Lung (tissue), 12 donors: ENCODE data around the gene PARD3. TPM values are rescaled to one million over a fixed set of nuclear protein-coding genes. Genes with fewer than 3 reads are reported as not detected.
A peak's percentile ranks its signal among the peaks of the same experiment; 100 is the strongest.

ENCODE experiments used
- ATAC-seq: fragments of 200-7000 bp; cut with Tn5 transposase; one replicate; pipeline ENCODE4 v1.9.1; 2020; ENCODE audit warnings: moderate number of reproducible peaks; ENCODE audit not compliant: insufficient read depth, low FRiP score
- DNase-seq, 3 donors: peaks; one replicate each; pipeline ENCODE4 v3.0.0-alpha.2; 2013 to 2017
- H3K27ac ChIP-seq, 2 donors: one replicate each; pipeline ENCODE4 v1.5.1; 2013; ENCODE audit warnings: mild to moderate bottlenecking in 2 of 2, moderate library complexity in 2 of 2, control low read depth in 1 of 2, inconsistent platforms in 1 of 2, low read depth in 1 of 2, low read length in 1 of 2
- H3K27me3 ChIP-seq, 3 donors: one replicate each; pipeline ENCODE4 v1.5.1; 2013; ENCODE audit warnings: low read length in 2 of 3; ENCODE audit not compliant: control insufficient read depth in 3 of 3, insufficient read depth in 3 of 3
- H3K36me3 ChIP-seq, 4 donors: one replicate each; pipeline ENCODE4 v1.5.1; 2013; ENCODE audit warnings: low read length in 4 of 4, mild to moderate bottlenecking in 1 of 4, moderate library complexity in 1 of 4; ENCODE audit not compliant: control insufficient read depth in 4 of 4, insufficient read depth in 4 of 4
- H3K4me1 ChIP-seq, 5 donors: one replicate each; pipeline ENCODE4 v1.5.1; 2013; ENCODE audit warnings: low read length in 5 of 5, mild to moderate bottlenecking in 2 of 5, moderate library complexity in 1 of 5; ENCODE audit not compliant: control insufficient read depth in 5 of 5, insufficient read depth in 5 of 5
- H3K4me3 ChIP-seq: one replicate; pipeline ENCODE4 v1.5.1; 2013; ENCODE audit warnings: mild to moderate bottlenecking, control low read depth, moderate library complexity
- H3K9ac ChIP-seq, 2 donors: one replicate each; pipeline ENCODE4 v1.5.1; 2013; ENCODE audit warnings: low read length in 2 of 2, control low read depth in 1 of 2; ENCODE audit not compliant: insufficient read depth in 1 of 2
- H3K9me3 ChIP-seq, 4 donors: one replicate each; pipeline ENCODE4 v1.5.1; 2013; ENCODE audit warnings: low read length in 3 of 4, mild to moderate bottlenecking in 1 of 4, moderate library complexity in 1 of 4; ENCODE audit not compliant: control insufficient read depth in 4 of 4, insufficient read depth in 3 of 4
- CTCF ChIP-seq: IDR thresholded peaks from 2 replicates; pipeline ENCODE4 v1.5.1; 2012; ENCODE audit warnings: mild to moderate bottlenecking; ENCODE audit errors: control extremely low read depth, extremely low read depth
- WGBS, 2 donors: extraction: QIAGEN DNeasy Blood & Tissue Kit; methylation state at CpG; one replicate each; pipeline ENCODE4 v1.1.7; 2013; 5-methylcytosine and 5-hydroxymethylcytosine counted together
- polyA plus RNA-seq, 2 donors: library from polyadenylated mRNA; stranded (reverse); fragments of 200-250 nt; gene quantifications; one replicate each; pipeline ENCODE4 v1.2.1, GENCODE V29; 2013
- total RNA-seq, 2 donors: library from RNA; depleted of rRNA in 1 of 2; stranded (reverse); fragments of >200 nt in 1 of 2; gene quantifications; one replicate each; pipeline ENCODE4 v1.2.1, GENCODE V29; 2014 to 2021
- donor health status: control.
- donor health status: control.
- donor health status: Bipolar disorder and iron deficiency.
- donor health status: healthy.
- donor health status: DM: yes; HTN: yes; CAD: no.

The PARD3 gene
- total and polyA plus RNA-seq, 4 donors = 10.3 to 69.2 (median 27.6) TPM

- H3K27ac ChIP-seq = no peak overlapping the region
- no peaks in the 10 kb centered on the region for H3K27me3 ChIP-seq
- H3K9me3 ChIP-seq = no peaks in the 10 kb centered on the region
- no peak for ATAC-seq
- H3K9ac ChIP-seq = no peak overlapping the region
- TF ChIP-seq CTCF = no peak
- no peak for DNase-seq
- WGBS, 2 donors = 81 to 87% methylated on average over 10 of the region's 10 CpGs
- no peaks in the 10 kb centered on the region for H3K36me3 ChIP-seq
- peaks cover 0 to 25% (median 2%) of the 10 kb centered on the region in 5 donors for H3K4me1 ChIP-seq
- H3K4me3 ChIP-seq = no peak overlapping the region
Observed at GRCh38 chr10:34219753-34220548, 595.1 kb downstream of the PARD3 start.

- no peak for DNase-seq
- peaks cover 0 to 33% (median 2%) of the 10 kb centered on the region in 5 donors for H3K4me1 ChIP-seq
- no peak overlapping the region for H3K27ac ChIP-seq
- H3K36me3 ChIP-seq = no peaks in the 10 kb centered on the region
- H3K4me3 ChIP-seq = no peak overlapping the region
- TF ChIP-seq CTCF = no peak
- no peak overlapping the region for H3K9ac ChIP-seq
- 86 to 87% methylated on average over 7 of the region's 7 CpGs for WGBS, 2 donors
- no peak for ATAC-seq
- no peaks in the 10 kb centered on the region for H3K9me3 ChIP-seq
- H3K27me3 ChIP-seq = no peaks in the 10 kb centered on the region
Observed at GRCh38 chr10:34217524-34217923, 597.6 kb downstream of the PARD3 start.

- Histone ChIP-seq H3K4me3 (no peak overlapping the region), H3K27ac (no peak overlapping the region), H3K9me3 (no peaks in the 10 kb centered on the region), H3K4me1 (peaks cover 0 to 33% (median 2%) of the 10 kb centered on the region in 5 donors), H3K27me3 (no peaks in the 10 kb centered on the region), H3K9ac (no peak overlapping the region), H3K36me3 (no peaks in the 10 kb centered on the region)
- WGBS, 2 donors = 73 to 80% methylated on average over 2 of the region's 2 CpGs
- TF ChIP-seq CTCF = no peak
- ATAC-seq (no peak), DNase-seq (peak in 2 of 3 donors; percentile 61 to 69)
Observed at GRCh38 chr10:34216348-34216945, 598.6 kb downstream of the PARD3 start.
